Brain microvascular endothelial cell (primary cell): ENCODE measurements around the gene ABCC3.

Experiments used
- DNase-seq: peaks from one replicate; pipeline ENCODE4 v3.0.0-alpha.2; 2020
- H3K27ac ChIP-seq: fragments of 250-450 bp; sonication (Bioruptor Pico); 2 replicates; pipeline ENCODE4 v1.5.1; 2020; ENCODE audit warnings: mild to moderate bottlenecking, moderate library complexity
- H3K27me3 ChIP-seq: fragments of 250-450 bp; sonication (Bioruptor Pico); replicated peaks from 2 replicates; pipeline ENCODE4 v1.5.1; 2020; ENCODE audit warnings: mild to moderate bottlenecking
- H3K36me3 ChIP-seq: fragments of 250-450 bp; sonication (Bioruptor Pico); replicated peaks from 2 replicates; pipeline ENCODE4 v1.5.1; 2020; ENCODE audit warnings: mild to moderate bottlenecking
- H3K4me3 ChIP-seq: 2 replicates; pipeline ENCODE4 v1.5.1; 2011; ENCODE audit warnings: low read depth, mild to moderate bottlenecking, control low read depth, low read length, moderate library complexity
- CTCF ChIP-seq: IDR thresholded peaks from 2 replicates; pipeline ENCODE4 v1.5.1; 2011; ENCODE audit warnings: low read depth, mild to moderate bottlenecking, moderate library complexity, low read length, control low read depth, inconsistent platforms; ENCODE audit errors: missing control alignments
- in situ Hi-C: cut with HindIII; loops from 2 replicates; pipeline ENCODE4 v1.10.0; 2017; ENCODE audit warnings: low sequenced_read_pairs, low pct_ligation_motif_present

ABCC3 gene

GRCh38 chr17:50672831-50673551 lies 38.3 kb downstream of the ABCC3 start:
- Histone ChIP-seq H3K27ac (no peak overlapping the region), H3K27me3 (no peaks in the 10 kb centered on the region), H3K4me3 (no peak overlapping the region), H3K36me3 (no peaks in the 10 kb centered on the region)
- no peak for TF ChIP-seq CTCF
- DNase-seq, result no peak
- in situ Hi-C loops, result no loop called here

- DNase-seq, result no peak
- H3K27ac ChIP-seq, result no peak overlapping the region
- no peak for TF ChIP-seq CTCF
- H3K4me3 ChIP-seq, result no peak overlapping the region
- in situ Hi-C loops, result loop anchor here (25.0 kb wide), 1 partner anchor 113 kb away; the partner anchor contains the start of gene CACNA1G
- H3K36me3 ChIP-seq, result no peaks in the 10 kb centered on the region
- no peaks in the 10 kb centered on the region for H3K27me3 ChIP-seq
Measured at GRCh38 chr17:50675190-50675589, 40.5 kb downstream of the ABCC3 start.

GRCh38 chr17:50675627-50676026 lies 40.9 kb downstream of the ABCC3 start:
- no peak for TF ChIP-seq CTCF
- DNase-seq, result no peak

GRCh38 chr17:50676065-50676975 lies 41.6 kb downstream of the ABCC3 start:
- no peaks in the 10 kb centered on the region for H3K36me3 ChIP-seq
- no peak overlapping the region for H3K27ac ChIP-seq
- no peak for TF ChIP-seq CTCF
- no peak overlapping the region for H3K4me3 ChIP-seq
- no peaks in the 10 kb centered on the region for H3K27me3 ChIP-seq
- DNase-seq, result no peak
- in situ Hi-C loops, result loop anchor here (25.0 kb wide), 1 partner anchor 114 kb away; the partner anchor contains the start of gene CACNA1G

More at GRCh38 chr17:50675627-50676026, 40.9 kb downstream of the ABCC3 start:
- in situ Hi-C loops, result loop anchor here (25.0 kb wide), 1 partner anchor 113 kb away; the partner anchor contains the start of gene CACNA1G
- H3K27ac ChIP-seq, result no peak overlapping the region
- H3K36me3 ChIP-seq, result no peaks in the 10 kb centered on the region
- no peak overlapping the region for H3K4me3 ChIP-seq
- H3K27me3 ChIP-seq, result no peaks in the 10 kb centered on the region

- Histone ChIP-seq H3K27me3 (no peaks in the 10 kb centered on the region), H3K4me3 (no peak overlapping the region), H3K27ac (no peak overlapping the region), H3K36me3 (no peaks in the 10 kb centered on the region)
- DNase-seq, result no peak
- in situ Hi-C loops, result loop anchor here (25.0 kb wide), 1 partner anchor 116 kb away; the partner anchor contains the start of gene CACNA1G
- no peak for TF ChIP-seq CTCF
Measured at GRCh38 chr17:50677851-50678375, 43.2 kb downstream of the ABCC3 start.
